ENCODE measurements around the gene APOBEC3H.

GRCh38 chr22:39092111-39092862, 4.8 kb upstream of the APOBEC3H start:
- TF ChIP-seq CTCF (conservative IDR thresholded peaks at IDR 0.05; ENCODE audit: low read depth, low read length) (no peak), EZH2phosphoT487 (IDR thresholded peaks at IDR 0.05; ENCODE audit: borderline replicate concordance, low read length) (no peak), EZH2 (IDR thresholded peaks at IDR 0.05; ENCODE audit: low read length, unreplicated experiment) (no peak)

Data from PC-3 (cell line).